GM10248 (cell line): ENCODE results near the gene PALM.
A peak's percentile ranks its signal among the peaks of the same experiment; 100 is the strongest.

Experiments used
- CTCF ChIA-PET: fragments of 300-600 bp; sonication (Branson Sonifier 250); formaldehyde crosslinking; extraction: SDS; loops from one replicate; lab custom pipeline; 2021; ENCODE audit warnings: antibody characterized with exemption; lab: Yijun Ruan, JAX
- POLR2A ChIA-PET: fragments of 350-650 bp; sonication (Branson Sonifier 250); formaldehyde crosslinking; extraction: SDS; loops from one replicate; lab custom pipeline; 2020; ENCODE audit warnings: antibody characterized with exemption; lab: Yijun Ruan, JAX
- DNase-seq: peaks from one replicate; pipeline ENCODE4 v3.0.0; 2012; ENCODE audit errors: extremely low spot score
- TF ChIP-seq, protein P1 (sequence below): IDR thresholded peaks from 2 replicates; pipeline ENCODE4 v1.5.1; 2012; ENCODE audit warnings: mild to moderate bottlenecking, low read depth; ENCODE audit errors: extremely low read depth, missing control alignments, control extremely low read depth

The PALM gene

DNA sequence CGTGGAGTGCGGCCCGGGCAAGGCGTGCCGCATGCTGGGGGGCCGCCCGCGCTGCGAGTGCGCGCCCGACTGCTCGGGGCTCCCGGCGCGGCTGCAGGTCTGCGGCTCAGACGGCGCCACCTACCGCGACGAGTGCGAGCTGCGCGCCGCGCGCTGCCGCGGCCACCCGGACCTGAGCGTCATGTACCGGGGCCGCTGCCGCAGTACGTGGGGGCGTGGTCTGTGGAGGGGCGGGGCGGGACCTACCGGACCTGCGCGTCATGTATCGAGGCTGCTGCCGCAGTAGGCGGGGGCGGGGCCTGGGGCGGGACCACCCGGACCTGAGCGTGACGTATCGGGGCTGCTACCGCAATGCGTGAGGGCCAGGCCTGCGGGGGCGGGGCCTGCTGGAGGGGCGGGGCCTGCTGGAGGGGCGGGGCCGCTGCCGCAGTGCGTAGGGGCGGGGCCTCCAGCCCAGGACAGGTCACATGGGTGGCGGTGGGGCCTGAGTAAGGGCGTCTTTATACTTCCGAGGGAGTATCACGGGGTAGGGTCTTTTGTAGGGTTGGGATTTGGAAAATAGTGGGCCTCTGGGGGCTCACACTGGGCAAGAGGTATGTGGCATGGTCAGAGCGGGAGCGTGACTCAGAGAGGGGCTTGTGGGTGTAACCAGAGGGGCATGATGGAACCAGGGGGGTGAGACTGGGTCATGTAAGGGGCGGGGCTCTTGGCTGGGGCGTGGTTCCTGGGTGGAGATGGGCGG is 28.3 kb upstream of the PALM start:
- TF ChIP-seq, protein P1, sequence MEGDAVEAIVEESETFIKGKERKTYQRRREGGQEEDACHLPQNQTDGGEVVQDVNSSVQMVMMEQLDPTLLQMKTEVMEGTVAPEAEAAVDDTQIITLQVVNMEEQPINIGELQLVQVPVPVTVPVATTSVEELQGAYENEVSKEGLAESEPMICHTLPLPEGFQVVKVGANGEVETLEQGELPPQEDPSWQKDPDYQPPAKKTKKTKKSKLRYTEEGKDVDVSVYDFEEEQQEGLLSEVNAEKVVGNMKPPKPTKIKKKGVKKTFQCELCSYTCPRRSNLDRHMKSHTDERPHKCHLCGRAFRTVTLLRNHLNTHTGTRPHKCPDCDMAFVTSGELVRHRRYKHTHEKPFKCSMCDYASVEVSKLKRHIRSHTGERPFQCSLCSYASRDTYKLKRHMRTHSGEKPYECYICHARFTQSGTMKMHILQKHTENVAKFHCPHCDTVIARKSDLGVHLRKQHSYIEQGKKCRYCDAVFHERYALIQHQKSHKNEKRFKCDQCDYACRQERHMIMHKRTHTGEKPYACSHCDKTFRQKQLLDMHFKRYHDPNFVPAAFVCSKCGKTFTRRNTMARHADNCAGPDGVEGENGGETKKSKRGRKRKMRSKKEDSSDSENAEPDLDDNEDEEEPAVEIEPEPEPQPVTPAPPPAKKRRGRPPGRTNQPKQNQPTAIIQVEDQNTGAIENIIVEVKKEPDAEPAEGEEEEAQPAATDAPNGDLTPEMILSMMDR: peak; percentile 73
- POLR2A ChIA-PET: interaction anchor here (0.6 to 1.2 kb wide), 3 partner anchors 47 to 1795 kb away, joined by 3 to 5 read pairs (median 3); partner anchors contain the start of gene GADD45B
- peak; percentile 99 for DNase-seq
- CTCF ChIA-PET: interaction anchor here (0.8 to 2.9 kb wide), 7 partner anchors 10 to 243 kb away, joined by 3 to 17 read pairs (median 3); no protein-coding TSS in a partner anchor

GRCh38 chr19:681029-682019 is 27.4 kb upstream of the PALM start:
- ChIA-PET POLR2A (interaction anchor here (0.6 kb wide), 2 partner anchors 99 to 1794 kb away, joined by 3 to 5 read pairs; partner anchors contain the start of gene GADD45B), CTCF (interaction anchor here (0.6 to 2.9 kb wide), 4 partner anchors 11 to 242 kb away, joined by 3 to 17 read pairs (median 4); no protein-coding TSS in a partner anchor)
- peak; percentile 94 for DNase-seq
- TF ChIP-seq, protein P1: no peak

- CTCF ChIA-PET: no interaction called here
- POLR2A ChIA-PET: no interaction called here
- TF ChIP-seq, protein P1: no peak
- DNase-seq: no peak
These were observed 25.9 kb upstream of the PALM start for GRCh38 chr19:682678-683320.

GRCh38 chr19:685454-685931 is 23.2 kb upstream of the PALM start:
- CTCF ChIA-PET: no interaction called here
- TF ChIP-seq, protein P1: no peak
- POLR2A ChIA-PET: no interaction called here
- DNase-seq: no peak

- no peak for DNase-seq
- CTCF ChIA-PET: no interaction called here
- TF ChIP-seq, protein P1: no peak
- POLR2A ChIA-PET: no interaction called here
These were observed 22.0 kb upstream of the PALM start for GRCh38 chr19:686589-687297.
